ENCODE data around the gene LAIR1. TPM values are rescaled to one million over a fixed set of nuclear protein-coding genes. Genes with fewer than 3 reads are reported as not detected.
"Not testable (repeated sequence)": the region's sequence is repeated elsewhere in the genome, so short reads cannot be mapped to it uniquely, and the experiment has no call there.

The LAIR1 gene
- total RNA-seq, 4 donors from 2014 or later, result 3.1 to 14.5 (median 8.7) TPM

GRCh38 chr19:54380897-54381296 lies 16.2 kb upstream of the LAIR1 start:
- Histone ChIP-seq H3K27me3 (no peaks in the 10 kb centered on the region), H3K36me3 (no peaks in the 10 kb centered on the region), H3K27ac (no peak overlapping the region), H3K4me3 (replicated peaks in 1 of 3) (no peak overlapping the region), H3K9me3 (no peaks in the 10 kb centered on the region), H3K4me1 (no peaks in the 10 kb centered on the region)
- TF ChIP-seq POLR2A (IDR thresholded peaks at IDR 0.05), result no peak
- TF ChIP-seq, protein P1, sequence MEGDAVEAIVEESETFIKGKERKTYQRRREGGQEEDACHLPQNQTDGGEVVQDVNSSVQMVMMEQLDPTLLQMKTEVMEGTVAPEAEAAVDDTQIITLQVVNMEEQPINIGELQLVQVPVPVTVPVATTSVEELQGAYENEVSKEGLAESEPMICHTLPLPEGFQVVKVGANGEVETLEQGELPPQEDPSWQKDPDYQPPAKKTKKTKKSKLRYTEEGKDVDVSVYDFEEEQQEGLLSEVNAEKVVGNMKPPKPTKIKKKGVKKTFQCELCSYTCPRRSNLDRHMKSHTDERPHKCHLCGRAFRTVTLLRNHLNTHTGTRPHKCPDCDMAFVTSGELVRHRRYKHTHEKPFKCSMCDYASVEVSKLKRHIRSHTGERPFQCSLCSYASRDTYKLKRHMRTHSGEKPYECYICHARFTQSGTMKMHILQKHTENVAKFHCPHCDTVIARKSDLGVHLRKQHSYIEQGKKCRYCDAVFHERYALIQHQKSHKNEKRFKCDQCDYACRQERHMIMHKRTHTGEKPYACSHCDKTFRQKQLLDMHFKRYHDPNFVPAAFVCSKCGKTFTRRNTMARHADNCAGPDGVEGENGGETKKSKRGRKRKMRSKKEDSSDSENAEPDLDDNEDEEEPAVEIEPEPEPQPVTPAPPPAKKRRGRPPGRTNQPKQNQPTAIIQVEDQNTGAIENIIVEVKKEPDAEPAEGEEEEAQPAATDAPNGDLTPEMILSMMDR (IDR thresholded peaks at IDR 0.05), result no peak
- no peak for DNase-seq
- intact Hi-C loops (cut with DNase I), result no loop called here
- 73 to 87% methylated on average over 2 of the region's 2 CpGs for WGBS, 2 donors

DNA sequence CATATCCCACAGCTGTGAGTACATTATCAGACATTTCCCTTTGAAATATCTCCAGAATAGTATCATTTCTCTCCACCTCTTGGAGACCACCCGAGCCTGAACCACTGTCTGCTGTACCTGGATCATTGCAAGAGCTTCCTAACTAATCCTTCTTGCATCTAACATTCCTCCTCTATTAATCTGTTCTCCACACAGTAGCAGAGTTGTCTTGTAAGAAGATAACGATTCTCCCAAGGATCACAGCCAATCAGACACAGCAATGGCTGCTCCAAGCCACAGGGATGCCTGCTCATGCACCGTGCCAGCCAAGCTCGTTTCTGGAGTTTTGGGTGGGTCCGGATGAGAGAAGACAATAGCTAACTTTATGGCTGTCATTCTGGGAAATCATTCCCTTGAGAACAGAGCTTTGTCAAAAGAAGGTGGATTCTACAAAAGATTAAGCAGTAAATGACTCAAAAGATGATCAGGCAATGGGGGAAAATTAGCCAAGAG lies 14.5 kb upstream of the LAIR1 start:
- H3K27ac ChIP-seq, result no peak overlapping the region
- no peaks in the 10 kb centered on the region for H3K36me3 ChIP-seq
- no peak for DNase-seq
- H3K9me3 ChIP-seq, result no peaks in the 10 kb centered on the region
- intact Hi-C loops (cut with DNase I), result no loop called here
- H3K4me3 ChIP-seq (replicated peaks in 1 of 3), result no peak overlapping the region
- 55 to 70% methylated on average over 5 of the region's 5 CpGs for WGBS, 2 donors
- H3K4me1 ChIP-seq, result no peaks in the 10 kb centered on the region
- TF ChIP-seq, protein P1 (IDR thresholded peaks at IDR 0.05), result no peak
- TF ChIP-seq POLR2A (IDR thresholded peaks at IDR 0.05), result no peak
- no peaks in the 10 kb centered on the region for H3K27me3 ChIP-seq

DNA sequence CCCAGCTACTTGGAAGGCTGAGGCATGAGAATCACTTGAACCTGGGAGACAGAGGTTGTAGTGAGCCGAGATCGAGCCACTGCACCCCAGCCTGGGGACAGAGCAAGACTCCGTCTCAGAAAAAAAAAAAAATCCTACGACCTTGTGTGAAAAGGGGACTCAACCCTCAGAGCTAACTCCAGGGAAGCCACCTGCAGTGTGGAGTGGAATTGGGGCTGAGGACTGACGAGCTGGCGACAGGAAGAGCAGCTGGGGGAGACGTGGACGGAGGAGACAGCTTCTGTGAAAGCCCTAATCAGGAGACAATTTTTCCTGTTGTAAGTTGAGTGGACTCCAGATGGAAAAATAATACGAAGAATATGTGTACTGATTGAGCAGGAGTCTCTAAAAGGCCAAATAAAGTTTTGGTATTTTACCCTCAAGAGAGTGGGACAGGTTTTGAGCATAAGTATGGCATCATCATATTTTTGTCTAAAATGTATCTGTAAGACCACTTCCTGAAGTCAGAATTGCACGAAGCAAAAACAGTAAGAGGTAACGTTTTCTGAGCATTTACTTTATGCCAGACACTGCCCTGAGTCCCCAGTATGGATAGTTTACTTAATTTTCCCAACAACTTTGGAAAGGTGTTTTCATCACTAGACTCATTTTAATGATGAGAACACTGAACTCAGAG lies 12.0 kb upstream of the LAIR1 start:
- Histone ChIP-seq H3K9me3 (no peaks in the 10 kb centered on the region), H3K4me1 (no peaks in the 10 kb centered on the region), H3K27ac (no peak overlapping the region), H3K36me3 (no peaks in the 10 kb centered on the region), H3K27me3 (no peaks in the 10 kb centered on the region), H3K4me3 (replicated peaks in 1 of 3) (no peak overlapping the region)
- no peak for DNase-seq
- 61 to 71% methylated on average over 11 of the region's 11 CpGs for whole genome bisulfite sequencing, 2 donors
- intact Hi-C loops (cut with DNase I), result no loop called here
- TF ChIP-seq, protein P1 (IDR thresholded peaks at IDR 0.05), result no peak
- no peak for TF ChIP-seq POLR2A (IDR thresholded peaks at IDR 0.05)

DNA sequence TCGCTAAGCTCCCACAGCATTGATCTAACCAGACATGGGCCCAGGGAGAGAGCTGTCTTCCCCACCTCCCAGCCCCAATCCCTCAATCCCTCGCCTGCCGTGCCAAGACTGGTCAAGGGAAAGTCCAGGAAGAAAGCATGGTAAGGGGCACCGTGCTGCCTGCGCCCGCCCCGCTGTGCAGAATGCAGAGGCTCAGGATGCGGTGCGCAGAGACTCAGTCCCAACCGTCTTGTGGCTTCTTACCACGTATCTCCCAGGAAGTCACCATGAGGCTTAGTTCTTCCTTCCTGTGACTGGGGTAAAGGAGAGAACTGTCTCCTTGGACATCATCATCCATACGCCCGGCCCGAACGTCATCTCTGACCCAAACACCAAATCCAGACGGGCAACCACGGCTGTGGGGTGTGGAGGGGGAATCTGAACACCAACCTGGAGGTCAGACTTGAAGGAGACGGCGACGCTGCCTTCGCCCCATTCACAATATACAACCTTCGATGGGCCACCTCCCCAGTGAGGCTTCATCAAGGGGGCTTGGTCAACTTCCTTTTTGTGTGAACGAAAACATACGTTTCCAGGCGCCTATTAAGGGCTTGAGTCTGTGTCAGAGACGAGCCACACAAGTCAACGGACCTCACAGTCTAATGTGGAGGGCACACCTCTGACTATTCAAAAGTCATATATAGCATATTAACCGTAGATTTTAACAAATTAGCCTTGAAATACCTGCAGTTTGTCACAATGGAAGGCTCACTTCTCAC lies 10.6 kb upstream of the LAIR1 start:
- H3K4me1 ChIP-seq; intact Hi-C loops (cut with DNase I); H3K4me3 ChIP-seq (replicated peaks in 1 of 3); H3K27me3 ChIP-seq; H3K36me3 ChIP-seq; DNase-seq; H3K9me3 ChIP-seq; H3K27ac ChIP-seq: not testable (repeated sequence)
- WGBS, 2 donors, result 80 to 83% methylated on average over 25 to 28 of the region's 28 CpGs

DNA sequence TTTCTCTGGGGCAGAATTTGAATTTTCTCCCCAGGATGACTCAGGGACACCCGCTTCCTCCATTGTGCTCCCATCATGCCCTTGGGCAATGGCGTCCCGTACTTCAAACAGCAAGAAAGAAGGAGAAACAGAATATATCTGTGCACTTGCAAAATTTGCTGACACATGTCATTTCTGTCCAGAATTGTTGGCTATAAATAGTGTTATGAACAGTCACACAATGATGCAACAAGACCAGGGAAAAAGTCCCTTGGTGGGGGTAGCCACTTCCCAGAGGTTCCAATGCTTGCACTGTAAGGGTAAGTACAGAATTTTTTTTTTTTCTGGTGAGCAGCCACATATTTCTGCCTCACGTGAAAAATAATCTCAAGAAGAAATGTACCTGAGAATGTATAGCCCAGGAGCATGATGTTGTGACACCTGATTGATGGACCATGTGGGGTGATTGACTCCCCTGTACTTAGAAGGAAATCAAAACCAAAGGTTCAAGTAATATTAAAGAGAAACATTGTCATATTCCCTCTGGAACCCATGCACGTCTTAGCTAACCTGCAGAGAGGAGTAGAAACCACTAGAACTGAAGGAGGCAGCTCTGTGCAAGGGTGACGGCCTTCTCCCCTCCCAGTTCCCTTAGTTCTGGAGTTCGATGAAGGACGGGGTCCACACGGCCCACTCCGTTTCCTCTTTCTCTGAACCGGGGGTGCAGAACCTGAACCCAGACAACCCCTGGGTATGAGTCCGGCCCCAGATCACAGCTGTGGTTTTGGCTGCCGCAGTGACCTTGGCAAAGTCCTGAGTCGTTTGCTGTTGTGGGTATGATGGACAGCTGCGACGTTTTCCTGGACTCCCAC lies 9.3 kb upstream of the LAIR1 start:
- intact Hi-C loops (cut with DNase I), result no loop called here
- no peak for DNase-seq
- H3K9me3 ChIP-seq, result no peaks in the 10 kb centered on the region
- TF ChIP-seq, protein P1 (IDR thresholded peaks at IDR 0.05), result no peak
- TF ChIP-seq POLR2A (IDR thresholded peaks at IDR 0.05), result no peak
- H3K27me3 ChIP-seq, result no peaks in the 10 kb centered on the region
- no peaks in the 10 kb centered on the region for H3K4me1 ChIP-seq
- H3K27ac ChIP-seq, result no peak overlapping the region
- H3K36me3 ChIP-seq, result no peaks in the 10 kb centered on the region
- 81 to 82% methylated on average over 14 to 15 of the region's 16 CpGs for WGBS, 2 donors
- no peak overlapping the region for H3K4me3 ChIP-seq (replicated peaks in 1 of 3)

GRCh38 chr19:54371453-54371852 lies 6.7 kb upstream of the LAIR1 start:
- H3K4me1 ChIP-seq; intact Hi-C loops (cut with DNase I); H3K4me3 ChIP-seq (replicated peaks in 1 of 3); H3K36me3 ChIP-seq; H3K9me3 ChIP-seq; H3K27ac ChIP-seq; H3K27me3 ChIP-seq; DNase-seq: not testable (repeated sequence)
- 70 to 73% methylated on average over 5 of the region's 5 CpGs for WGBS, 2 donors

DNA sequence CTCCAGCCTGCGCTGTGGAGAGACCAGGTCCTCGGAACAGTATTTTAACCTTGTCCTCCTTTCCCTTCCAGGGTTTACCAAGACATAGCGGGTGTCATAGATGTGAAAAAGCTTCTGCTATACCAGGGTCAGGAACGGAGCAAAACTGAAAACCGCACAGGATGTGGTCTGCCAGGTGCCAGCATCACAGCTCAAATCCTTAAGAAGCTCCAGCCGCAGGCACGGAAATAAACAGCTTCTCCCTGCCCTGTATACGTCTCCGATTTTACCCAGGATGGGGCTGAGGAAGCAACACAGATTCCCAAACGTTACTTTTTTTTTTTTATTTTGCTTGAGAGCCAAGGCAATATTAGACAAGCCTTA lies 5.7 kb upstream of the LAIR1 start:
- H3K4me3 ChIP-seq (replicated peaks in 1 of 3); H3K4me1 ChIP-seq; DNase-seq; H3K9me3 ChIP-seq; H3K27ac ChIP-seq; intact Hi-C loops (cut with DNase I); H3K27me3 ChIP-seq; H3K36me3 ChIP-seq: not testable (repeated sequence)
- WGBS, 2 donors, result 68 to 75% methylated on average over 7 to 8 of the region's 10 CpGs
